ENCODE measurements around the gene TAPBP. TPM values are rescaled to one million over a fixed set of nuclear protein-coding genes. Genes with fewer than 3 reads are reported as not detected.
"Not testable (repeated sequence)": the region's sequence is repeated elsewhere in the genome, so short reads cannot be mapped to it uniquely, and the experiment has no call there.

The TAPBP gene
- total RNA-seq = 100 to 1,000 TPM in 1 of 4 donors, 10 to 100 TPM in 3; 68.1 to 101 (median 77.0) TPM

DNA sequence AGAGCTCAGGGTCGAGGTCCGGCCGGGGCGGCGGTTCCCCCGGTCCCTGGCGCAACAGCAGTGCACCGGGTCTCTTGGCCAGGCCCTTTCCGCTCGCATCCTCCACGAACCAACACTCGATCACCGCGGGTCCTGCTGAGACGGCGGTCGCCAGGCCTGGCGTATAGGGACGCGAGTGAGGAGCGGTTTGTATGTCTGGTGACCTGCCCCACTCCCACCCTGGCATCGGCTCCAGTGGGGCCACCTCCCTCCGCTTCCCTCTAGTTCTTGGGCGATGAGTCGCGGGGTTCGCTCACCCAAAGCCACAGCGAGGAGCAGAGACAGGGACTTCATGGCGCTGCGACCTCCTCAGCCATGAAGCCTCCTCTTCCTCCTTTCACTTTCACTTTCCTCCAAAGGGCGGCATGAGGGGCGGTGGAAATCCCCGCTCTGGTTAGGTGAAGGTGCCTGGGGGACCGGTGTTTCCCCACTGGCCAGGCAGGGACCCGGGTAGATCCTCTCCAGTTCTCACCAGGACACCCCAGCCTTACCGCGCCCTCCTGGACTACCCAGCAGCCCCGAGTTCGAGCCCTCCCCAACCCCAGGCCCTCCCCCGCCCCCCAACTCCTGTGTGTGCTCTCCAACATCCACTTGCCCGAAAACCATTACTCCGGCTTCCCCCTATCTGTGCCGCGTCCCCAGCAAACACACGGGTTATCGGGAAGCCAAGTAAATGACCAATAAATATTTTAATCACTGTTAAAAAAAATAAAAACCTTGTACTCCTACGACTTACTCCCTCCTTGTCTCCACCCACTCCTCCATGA, at the start of gene TAPBP:
Gene TAPBP (minus strand): TSS at position 370 of the 806 bp plus-strand sequence. CDS start 37 bp downstream, at position 333.
- Histone ChIP-seq H3K36me3 (peaks cover 0 to 38% (median 1%) of the 10 kb centered on the region in 3 donors), H3K27me3 (no peaks in the 10 kb centered on the region), H3K27ac (peak within 1 kb of the TSS; percentile 91 to 99 (median 98)), H3K4me3 (peak within 1 kb of the TSS; percentile 72 to 81 (median 76)), H3K9me3 (no peaks in the 10 kb centered on the region), H3K4me1 (peaks cover 26 to 78% (median 52%) of the 10 kb centered on the region in 3 donors)
- 0% methylated on average over 10 to 20 of the region's 47 CpGs for WGBS, 2 donors
- TF ChIP-seq POLR2A (IDR thresholded peaks at IDR 0.05) = peak in 3 of 4 donors; percentile 15 to 68 (median 60)
- TF ChIP-seq, protein P1, sequence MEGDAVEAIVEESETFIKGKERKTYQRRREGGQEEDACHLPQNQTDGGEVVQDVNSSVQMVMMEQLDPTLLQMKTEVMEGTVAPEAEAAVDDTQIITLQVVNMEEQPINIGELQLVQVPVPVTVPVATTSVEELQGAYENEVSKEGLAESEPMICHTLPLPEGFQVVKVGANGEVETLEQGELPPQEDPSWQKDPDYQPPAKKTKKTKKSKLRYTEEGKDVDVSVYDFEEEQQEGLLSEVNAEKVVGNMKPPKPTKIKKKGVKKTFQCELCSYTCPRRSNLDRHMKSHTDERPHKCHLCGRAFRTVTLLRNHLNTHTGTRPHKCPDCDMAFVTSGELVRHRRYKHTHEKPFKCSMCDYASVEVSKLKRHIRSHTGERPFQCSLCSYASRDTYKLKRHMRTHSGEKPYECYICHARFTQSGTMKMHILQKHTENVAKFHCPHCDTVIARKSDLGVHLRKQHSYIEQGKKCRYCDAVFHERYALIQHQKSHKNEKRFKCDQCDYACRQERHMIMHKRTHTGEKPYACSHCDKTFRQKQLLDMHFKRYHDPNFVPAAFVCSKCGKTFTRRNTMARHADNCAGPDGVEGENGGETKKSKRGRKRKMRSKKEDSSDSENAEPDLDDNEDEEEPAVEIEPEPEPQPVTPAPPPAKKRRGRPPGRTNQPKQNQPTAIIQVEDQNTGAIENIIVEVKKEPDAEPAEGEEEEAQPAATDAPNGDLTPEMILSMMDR (IDR thresholded peaks at IDR 0.05) = no peak
- no peak for DNase-seq
- intact Hi-C loops (cut with DNase I) = no loop called here

DNA sequence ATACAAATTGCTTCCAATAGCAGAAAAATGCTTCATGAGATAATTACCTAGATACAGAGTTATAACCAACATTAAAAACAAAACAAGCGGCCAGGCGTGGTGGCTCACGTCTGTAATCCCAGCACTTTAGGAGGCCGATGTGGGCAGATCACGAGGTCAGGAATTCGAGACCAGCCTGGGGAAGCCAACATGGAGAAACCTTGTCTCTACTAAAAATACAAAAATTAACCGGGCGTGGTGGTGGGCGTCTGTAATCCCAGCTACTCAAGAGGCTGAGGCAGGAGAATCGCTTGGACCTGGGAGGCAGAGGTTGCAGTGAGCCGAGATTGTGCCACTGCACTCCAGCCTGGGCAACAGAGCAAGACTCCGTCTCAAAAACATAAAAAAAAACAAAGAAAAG, 49.6 kb upstream of the TAPBP start:
- H3K4me3 ChIP-seq; H3K4me1 ChIP-seq; H3K27ac ChIP-seq; H3K9me3 ChIP-seq; intact Hi-C loops (cut with DNase I); H3K36me3 ChIP-seq; DNase-seq: not testable (repeated sequence)
- 85 to 88% methylated on average over 12 of the region's 12 CpGs for WGBS, 2 donors
- peaks cover 0 to 14% (median 0%) of the 10 kb centered on the region in 4 donors for H3K27me3 ChIP-seq

DNA sequence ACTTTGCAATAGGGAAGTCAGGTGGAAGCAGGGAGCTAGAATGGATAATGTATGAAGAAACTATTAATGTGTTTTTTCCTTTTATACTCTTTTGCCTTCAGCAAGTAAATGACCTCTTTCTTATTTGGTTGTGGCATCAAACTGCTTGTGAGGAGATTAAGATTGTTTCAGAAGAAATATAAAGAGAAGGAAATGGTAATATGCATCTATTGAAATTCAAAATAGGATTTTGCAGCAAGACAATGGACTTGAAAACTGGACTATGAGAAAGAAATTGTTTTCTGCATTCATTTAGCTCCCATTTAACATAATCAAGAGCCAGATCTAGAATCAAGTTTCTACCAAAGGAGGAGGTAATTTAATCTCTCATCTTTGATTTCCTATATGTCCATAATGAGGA, 45.5 kb upstream of the TAPBP start:
- no peaks in the 10 kb centered on the region for H3K36me3 ChIP-seq

DNA sequence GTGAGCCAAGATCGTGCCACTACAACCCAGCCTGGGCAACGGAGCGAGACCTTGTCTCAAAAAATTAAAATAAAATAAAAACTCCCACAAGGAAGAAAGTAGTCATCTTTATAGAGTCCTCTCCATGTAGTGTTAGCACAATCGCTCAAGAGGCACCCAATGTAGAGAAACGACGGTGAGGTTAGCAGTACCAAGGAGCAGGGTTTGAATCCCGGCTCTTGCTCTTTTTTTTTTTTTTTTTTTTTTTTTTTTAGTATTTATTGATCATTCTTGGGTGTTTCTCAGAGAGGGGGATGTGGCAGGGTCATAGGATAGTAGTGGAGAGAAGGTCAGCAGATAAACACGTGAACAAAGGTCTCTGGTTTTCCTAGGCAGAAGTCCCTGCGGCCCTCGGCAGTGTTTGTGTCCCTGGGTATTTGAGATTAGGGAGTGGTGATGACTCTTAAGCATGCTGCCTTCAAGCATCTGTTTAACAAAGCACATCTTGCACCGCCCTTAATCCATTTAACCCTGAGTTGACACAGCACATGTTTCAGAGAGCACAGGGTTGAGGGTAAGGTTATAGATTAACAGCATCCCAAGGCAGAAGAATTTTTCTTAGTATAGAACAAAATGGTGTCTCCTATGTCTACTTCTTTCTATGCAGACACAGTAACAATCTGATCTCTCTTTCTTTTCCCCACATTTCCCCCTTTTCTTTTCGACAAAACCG, 43.4 kb upstream of the TAPBP start:
- H3K9me3 ChIP-seq; H3K36me3 ChIP-seq; DNase-seq; H3K4me3 ChIP-seq; intact Hi-C loops (cut with DNase I): not testable (repeated sequence)
- Histone ChIP-seq H3K27ac (peak overlapping the region in 2 of 4 donors; percentile 69 to 88), H3K4me1 (peaks cover 0 to 28% (median 3%) of the 10 kb centered on the region in 3 donors), H3K27me3 (peaks cover 0 to 14% (median 0%) of the 10 kb centered on the region in 4 donors)
- 60 to 68% methylated on average over 12 to 13 of the region's 13 CpGs for WGBS, 2 donors

More for the DNA sequence above, 45.5 kb upstream of the TAPBP start:
- Histone ChIP-seq H3K27ac (no peak overlapping the region), H3K4me1 (peaks cover 0 to 28% (median 3%) of the 10 kb centered on the region in 3 donors), H3K9me3 (no peaks in the 10 kb centered on the region), H3K27me3 (peaks cover 0 to 14% (median 0%) of the 10 kb centered on the region in 4 donors), H3K4me3 (no peak overlapping the region)
- no peak for DNase-seq
- intact Hi-C loops (cut with DNase I) = no loop called here
- TF ChIP-seq POLR2A (IDR thresholded peaks at IDR 0.05) = no peak
- TF ChIP-seq, protein P1 (IDR thresholded peaks at IDR 0.05) = no peak

DNA sequence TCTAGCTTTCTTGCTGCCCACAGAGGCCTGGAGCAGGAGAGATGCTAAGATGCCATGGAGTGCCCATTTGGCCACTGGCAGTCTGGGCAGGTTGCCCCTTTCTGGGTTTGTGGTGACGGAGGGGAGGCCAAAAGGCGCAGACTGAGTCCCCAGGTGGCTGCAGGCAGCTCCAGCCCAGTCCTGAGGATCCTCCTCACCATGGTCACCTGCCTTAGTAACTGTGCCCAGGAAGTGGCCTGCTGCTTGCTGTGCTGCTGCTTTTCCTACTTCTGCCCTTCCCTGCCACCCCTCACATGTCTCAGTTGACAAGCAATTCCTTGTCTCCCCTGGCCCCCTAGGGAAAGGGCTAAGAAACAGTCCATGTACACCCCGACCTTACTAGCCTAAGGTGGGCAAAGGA, 42.4 kb upstream of the TAPBP start:
- H3K4me1 ChIP-seq = peaks cover 0 to 28% (median 3%) of the 10 kb centered on the region in 3 donors
- TF ChIP-seq, protein P1 (IDR thresholded peaks at IDR 0.05) = no peak
- TF ChIP-seq POLR2A (IDR thresholded peaks at IDR 0.05) = no peak
- peaks cover 0 to 14% (median 0%) of the 10 kb centered on the region in 4 donors for H3K27me3 ChIP-seq
- H3K27ac ChIP-seq = peak overlapping the region; percentile 34 to 88 (median 74)
- H3K4me3 ChIP-seq = no peak overlapping the region
- no peaks in the 10 kb centered on the region for H3K36me3 ChIP-seq
- intact Hi-C loops (cut with DNase I) = no loop called here
- H3K9me3 ChIP-seq = no peaks in the 10 kb centered on the region
- 44 to 69% methylated on average over 2 to 3 of the region's 3 CpGs for WGBS, 2 donors
- no peak for DNase-seq

DNA sequence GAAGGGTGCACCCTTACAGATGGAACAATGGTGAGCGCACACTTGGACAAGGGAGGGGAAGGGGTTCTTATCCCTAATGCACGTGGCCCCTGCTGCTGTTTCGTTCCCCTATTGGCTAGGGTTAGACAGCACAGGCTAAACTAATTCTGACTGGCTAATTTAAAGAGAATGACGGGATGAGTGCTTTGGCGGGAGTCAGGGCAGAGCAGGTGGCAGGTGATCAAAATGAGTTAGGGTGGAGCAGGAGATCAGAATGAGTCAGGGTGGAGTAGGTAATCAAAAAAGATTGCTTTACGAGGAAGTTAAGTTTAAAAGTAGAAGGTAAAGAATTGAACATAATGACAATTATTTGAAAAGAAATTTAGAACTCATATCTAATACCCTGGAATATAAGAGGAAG, 42.0 kb upstream of the TAPBP start:
- not testable (repeated sequence) for H3K9me3 ChIP-seq

More for the DNA sequence above, 42.0 kb upstream of the TAPBP start:
- peaks cover 0 to 28% (median 3%) of the 10 kb centered on the region in 3 donors for H3K4me1 ChIP-seq
- H3K36me3 ChIP-seq; DNase-seq; H3K4me3 ChIP-seq; intact Hi-C loops (cut with DNase I): not testable (repeated sequence)
- peak overlapping the region in 3 of 4 donors; percentile 69 to 88 (median 80) for H3K27ac ChIP-seq
- TF ChIP-seq, protein P1 (IDR thresholded peaks at IDR 0.05) = peak in 1 of 6 experiments; percentile 13
- H3K27me3 ChIP-seq = peaks cover 0 to 14% (median 0%) of the 10 kb centered on the region in 4 donors
- 43 to 48% methylated on average over 6 of the region's 6 CpGs for WGBS, 2 donors
